Natural killer cell treated with Interleukin-12 subunit alpha and Interleukin-12 subunit beta and Interleukin-15 and Interleukin-18, amount 100 ng/mL, for 72 hours (primary cell): ENCODE measurements around the gene COL27A1. TPM values are rescaled to one million over a fixed set of nuclear protein-coding genes. Genes with fewer than 3 reads are reported as not detected.

Experiments used
- ATAC-seq, 2 donors: fragments of 150-1000 bp; cut with Tn5 transposase in 1 of 2; sonication (Bioruptor Pico), chemical (Tn5 transposase) in 1 of 2; 2 replicates each; pipeline ENCODE4 v1.10.0; 2021
- DNase-seq: peaks from one replicate; pipeline ENCODE4 v3.0.0; 2022; ENCODE audit warnings: low spot score
- H3K27ac Mint-ChIP-seq, 2 donors: 1 replicate in 1 of 2; 2 replicates in 1 of 2; pipeline ENCODE4 v1.8.0; 2022; ENCODE audit warnings: mixed read lengths in 2 of 2, mild to moderate bottlenecking in 1 of 2, moderate library complexity in 1 of 2
- H3K27me3 Mint-ChIP-seq, 2 donors: 1 replicate in 1 of 2; 2 replicates in 1 of 2; pipeline ENCODE4 v1.8.0; 2022; ENCODE audit warnings: mixed read lengths in 2 of 2
- H3K36me3 Mint-ChIP-seq: one replicate; pipeline ENCODE4 v1.8.0; 2022; ENCODE audit warnings: mixed read lengths
- H3K4me1 Mint-ChIP-seq, 2 donors: 1 replicate in 1 of 2; 2 replicates in 1 of 2; pipeline ENCODE4 v1.8.0; 2022; ENCODE audit warnings: low read depth in 2 of 2, mixed read lengths in 2 of 2, mild to moderate bottlenecking in 1 of 2
- H3K4me3 Mint-ChIP-seq: one replicate; pipeline ENCODE4 v1.8.0; 2022; ENCODE audit warnings: mixed read lengths
- H3K9me3 Mint-ChIP-seq: 2 replicates; pipeline ENCODE4 v1.8.0; 2022; ENCODE audit warnings: mixed read lengths
- total RNA-seq, 2 donors: library from RNA; stranded (reverse); gene quantifications; one replicate each; pipeline ENCODE4 v1.2.3, GENCODE V29; 2022

The COL27A1 gene
- total RNA-seq, 2 donors from 2014 or later, result 1.5 to 1.6 TPM

GRCh38 chr9:114227288-114228015 is 72.1 kb downstream of the COL27A1 start:
- DNase-seq (no peak), ATAC-seq (no peak)
- no peak overlapping the region for H3K4me3 Mint-ChIP-seq
- H3K36me3 Mint-ChIP-seq, result no peaks in the 10 kb centered on the region
- no peaks in the 10 kb centered on the region for H3K9me3 Mint-ChIP-seq
- no peaks in the 10 kb centered on the region for H3K4me1 Mint-ChIP-seq
- H3K27ac Mint-ChIP-seq, result no peak overlapping the region
- no peaks in the 10 kb centered on the region for H3K27me3 Mint-ChIP-seq

DNA sequence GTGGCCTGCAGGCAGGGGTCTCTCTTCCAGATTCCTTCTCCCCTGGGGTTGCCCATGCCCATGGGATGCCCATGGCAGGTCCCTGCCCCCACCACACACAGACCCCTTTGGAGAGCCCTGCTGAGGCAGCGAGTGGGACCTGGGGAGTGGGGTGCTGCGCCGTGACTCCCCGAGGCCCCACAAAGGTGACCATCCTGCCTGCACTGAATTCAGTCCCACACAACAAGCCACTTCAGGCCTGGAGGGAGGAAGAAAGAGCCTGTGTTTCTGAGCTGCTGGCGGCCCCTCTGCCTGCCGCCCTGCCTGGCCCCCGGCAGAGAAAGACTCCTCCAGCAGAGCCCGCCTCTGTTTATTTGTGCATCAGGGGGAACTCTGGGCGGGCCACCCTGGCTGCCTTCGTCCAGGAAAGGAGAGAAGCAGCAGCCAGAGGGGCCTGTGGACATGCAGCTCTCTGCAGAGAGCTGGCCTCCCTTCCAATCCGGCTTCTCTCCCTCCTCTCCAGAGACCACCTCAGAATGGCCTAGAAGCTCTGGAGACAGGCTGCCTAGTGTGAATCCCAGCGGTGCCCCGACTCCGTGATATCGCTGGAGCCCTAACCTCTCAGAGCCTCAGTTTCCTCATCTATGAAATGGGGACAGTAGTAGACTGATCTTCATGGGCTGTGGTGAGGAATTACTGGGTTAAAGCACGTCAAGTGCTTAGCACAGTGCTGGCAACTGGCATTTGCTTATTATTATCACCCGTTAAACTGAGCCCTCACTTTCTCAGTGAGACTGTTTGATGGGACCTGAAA is 72.9 kb downstream of the COL27A1 start:
- H3K36me3 Mint-ChIP-seq, result no peaks in the 10 kb centered on the region
- H3K9me3 Mint-ChIP-seq, result no peaks in the 10 kb centered on the region
- DNase-seq (no peak), ATAC-seq (no peak)
- H3K27ac Mint-ChIP-seq, result no peak overlapping the region
- no peak overlapping the region for H3K4me3 Mint-ChIP-seq
- no peaks in the 10 kb centered on the region for H3K27me3 Mint-ChIP-seq
- H3K4me1 Mint-ChIP-seq, result no peaks in the 10 kb centered on the region

DNA sequence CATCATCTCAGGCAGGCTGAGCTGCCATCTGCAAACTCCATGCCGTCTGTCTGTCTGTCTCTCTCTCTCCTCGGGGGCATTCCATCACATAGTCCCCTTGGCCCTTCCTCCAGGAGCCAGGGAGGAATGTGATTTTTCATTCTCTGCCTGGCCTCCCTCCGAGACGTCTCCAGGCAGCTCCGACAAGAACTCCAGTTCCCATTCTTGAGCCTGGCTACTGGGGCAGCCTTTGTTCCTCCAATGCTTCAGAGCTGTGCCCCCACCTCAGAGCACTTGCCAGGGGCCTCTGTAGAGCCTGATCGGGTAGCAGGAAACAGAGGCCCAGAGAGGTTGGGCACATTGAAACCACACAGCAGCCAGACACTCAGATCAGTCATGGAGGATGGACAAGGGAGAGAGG is 74.0 kb downstream of the COL27A1 start:
- ATAC-seq (no peak), DNase-seq (no peak)
- Mint-ChIP-seq H3K27ac (no peak overlapping the region), H3K4me1 (no peaks in the 10 kb centered on the region), H3K36me3 (no peaks in the 10 kb centered on the region), H3K9me3 (no peaks in the 10 kb centered on the region), H3K4me3 (no peak overlapping the region), H3K27me3 (no peaks in the 10 kb centered on the region)

GRCh38 chr9:114230068-114230467 is 74.7 kb downstream of the COL27A1 start:
- ATAC-seq (no peak), DNase-seq (no peak)
- Mint-ChIP-seq H3K36me3 (no peaks in the 10 kb centered on the region), H3K27me3 (no peaks in the 10 kb centered on the region), H3K27ac (no peak overlapping the region), H3K4me1 (no peaks in the 10 kb centered on the region), H3K9me3 (no peaks in the 10 kb centered on the region), H3K4me3 (no peak overlapping the region)

DNA sequence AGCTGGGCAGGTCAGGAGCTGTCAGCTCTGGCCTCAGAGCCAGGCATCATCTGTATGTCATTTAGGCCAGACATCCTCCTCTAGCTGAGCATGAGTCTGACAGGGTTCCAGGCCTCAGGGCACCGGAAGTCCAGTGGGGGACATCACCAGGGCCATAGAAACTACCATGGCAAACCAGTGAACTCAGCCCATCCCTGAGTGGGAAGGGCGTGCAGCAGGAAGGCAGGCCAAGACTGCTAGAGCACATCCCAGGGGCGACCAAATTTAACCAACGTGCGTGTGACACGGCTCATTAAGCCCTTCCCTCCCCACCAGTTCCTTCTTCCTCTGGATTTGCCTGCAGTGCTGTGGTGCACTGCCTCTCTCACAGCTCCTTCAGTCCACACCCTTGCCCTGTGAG is 75.9 kb downstream of the COL27A1 start:
- ATAC-seq (no peak), DNase-seq (no peak)
- no peak overlapping the region for H3K27ac Mint-ChIP-seq
- peaks cover 0 to 9% of the 10 kb centered on the region in 2 donors for H3K27me3 Mint-ChIP-seq
- no peaks in the 10 kb centered on the region for H3K4me1 Mint-ChIP-seq
- no peak overlapping the region for H3K4me3 Mint-ChIP-seq
- H3K9me3 Mint-ChIP-seq, result no peaks in the 10 kb centered on the region
- no peaks in the 10 kb centered on the region for H3K36me3 Mint-ChIP-seq

- no peaks in the 10 kb centered on the region for H3K36me3 Mint-ChIP-seq
Observed at GRCh38 chr9:114231719-114232449, 76.5 kb downstream of the COL27A1 start.

DNA sequence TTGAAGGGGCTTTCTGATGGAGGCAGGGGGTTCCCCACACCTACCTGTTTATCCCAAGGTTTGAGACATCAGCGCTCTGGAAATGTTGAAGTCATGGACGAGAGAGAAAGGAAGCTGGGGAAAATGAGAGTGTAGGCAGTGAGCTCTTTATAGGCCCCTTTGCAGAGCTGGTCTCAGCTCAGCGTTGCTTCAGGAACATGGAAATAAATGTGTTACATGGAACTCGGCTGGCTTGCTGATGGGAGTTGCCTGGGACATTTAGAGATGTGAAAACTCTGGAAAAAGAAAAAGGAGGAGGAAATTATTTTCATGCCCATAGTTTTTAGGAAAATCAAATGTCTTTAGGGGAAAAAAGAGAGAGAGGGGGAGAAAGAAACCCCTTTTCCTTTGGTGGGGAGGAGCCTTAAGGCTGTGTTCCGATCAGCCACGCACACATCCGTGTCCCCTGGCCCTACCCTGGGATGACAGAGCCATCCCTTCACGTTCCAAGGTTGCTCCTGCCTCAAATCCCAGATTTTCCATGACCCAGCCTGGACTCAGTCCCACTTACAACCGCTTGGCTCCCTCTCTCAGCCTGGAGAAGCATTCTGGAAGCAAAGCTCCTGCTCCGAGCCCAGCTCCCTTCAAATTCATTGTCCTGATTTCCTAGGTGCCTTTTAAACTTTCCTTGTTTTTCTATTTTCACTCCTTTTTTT is 78.3 kb downstream of the COL27A1 start:
- DNase-seq, result no peak
- H3K9me3 Mint-ChIP-seq, result no peaks in the 10 kb centered on the region
- no peak for ATAC-seq
- no peak overlapping the region for H3K4me3 Mint-ChIP-seq
- H3K4me1 Mint-ChIP-seq, result no peaks in the 10 kb centered on the region
- H3K27ac Mint-ChIP-seq, result no peak overlapping the region
- H3K27me3 Mint-ChIP-seq, result peaks cover 0 to 9% of the 10 kb centered on the region in 2 donors
- no peaks in the 10 kb centered on the region for H3K36me3 Mint-ChIP-seq

More at GRCh38 chr9:114231719-114232449, 76.5 kb downstream of the COL27A1 start:
- no peak for DNase-seq
- ATAC-seq, result no peak
- H3K4me1 Mint-ChIP-seq, result no peaks in the 10 kb centered on the region
- peaks cover 0 to 9% of the 10 kb centered on the region in 2 donors for H3K27me3 Mint-ChIP-seq
- no peak overlapping the region for H3K4me3 Mint-ChIP-seq
- no peaks in the 10 kb centered on the region for H3K9me3 Mint-ChIP-seq
- no peak overlapping the region for H3K27ac Mint-ChIP-seq

DNA sequence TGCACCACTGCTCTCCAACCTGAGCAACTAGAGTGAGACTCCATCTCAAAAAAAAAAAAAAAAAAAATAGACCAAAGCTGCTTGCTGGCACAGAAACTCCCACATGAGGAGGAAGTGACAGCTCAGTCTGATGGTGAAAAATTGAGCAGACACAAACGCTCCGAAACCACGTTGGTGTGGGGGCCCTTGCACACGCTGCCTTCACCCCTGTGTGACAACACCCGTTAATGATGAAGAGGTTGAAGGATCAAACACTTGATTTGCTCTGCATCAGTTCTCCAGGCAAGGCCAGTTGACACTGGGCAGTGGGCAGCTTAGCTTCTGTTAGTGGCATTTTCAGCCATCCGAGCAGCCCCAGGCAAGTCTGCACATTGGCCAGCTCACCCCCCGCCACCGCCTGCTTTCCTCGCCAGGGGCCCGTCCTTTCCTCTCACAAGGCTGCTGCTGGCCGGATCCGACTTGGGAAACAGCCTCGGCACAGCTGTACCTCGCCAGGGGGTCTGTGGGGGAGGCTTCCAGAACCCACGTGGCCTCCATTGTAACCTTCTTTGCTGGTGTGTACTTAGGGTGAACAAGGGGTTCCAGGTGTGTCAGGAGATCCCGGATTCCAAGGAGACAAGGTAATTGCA is 79.8 kb downstream of the COL27A1 start:
- H3K4me1 Mint-ChIP-seq, result no peaks in the 10 kb centered on the region
- ATAC-seq, result no peak
- no peaks in the 10 kb centered on the region for H3K9me3 Mint-ChIP-seq
- H3K27me3 Mint-ChIP-seq, result peaks cover 5 to 9% of the 10 kb centered on the region in 2 donors
- H3K4me3 Mint-ChIP-seq, result no peak overlapping the region
- no peaks in the 10 kb centered on the region for H3K36me3 Mint-ChIP-seq
- H3K27ac Mint-ChIP-seq, result no peak overlapping the region
- no peak for DNase-seq

DNA sequence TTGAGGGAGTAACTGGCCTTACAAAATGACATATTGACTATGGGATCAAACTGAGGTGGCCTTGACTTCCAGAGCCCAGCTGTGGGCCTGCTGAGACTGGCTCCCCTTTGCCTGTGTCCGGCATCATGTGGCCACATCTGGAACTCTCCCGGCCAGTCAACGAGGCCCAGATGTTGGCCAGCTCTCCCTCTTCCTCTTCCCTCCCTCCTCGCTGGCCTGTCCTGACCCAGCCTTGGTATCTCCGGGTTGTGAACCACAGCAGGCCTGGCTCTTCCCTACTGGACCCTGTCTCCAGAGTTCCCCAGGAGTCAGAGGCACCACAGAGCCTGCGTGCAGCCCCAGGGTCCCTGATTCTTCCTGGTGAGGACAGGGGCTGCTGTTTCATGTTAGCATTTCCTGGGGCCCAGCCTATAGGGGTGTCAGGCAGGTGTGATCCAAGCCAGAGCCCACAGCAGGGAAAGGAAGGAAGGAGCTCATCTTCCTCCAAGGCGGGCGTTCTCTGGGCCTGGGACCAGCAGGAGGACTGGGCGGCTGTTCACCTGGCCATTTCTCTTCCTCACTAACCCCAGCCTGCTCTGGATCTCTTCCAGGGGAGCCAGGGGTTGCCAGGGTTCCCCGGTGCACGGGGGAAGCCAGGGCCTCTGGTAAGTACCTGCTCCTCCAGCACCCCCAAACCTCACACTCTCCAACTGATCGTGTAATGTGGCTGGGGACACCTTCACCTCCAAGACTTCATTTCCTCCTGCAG is 81.2 kb downstream of the COL27A1 start:
- Mint-ChIP-seq H3K9me3 (no peaks in the 10 kb centered on the region), H3K27me3 (peaks cover 5 to 9% of the 10 kb centered on the region in 2 donors), H3K27ac (no peak overlapping the region), H3K4me3 (no peak overlapping the region), H3K36me3 (no peaks in the 10 kb centered on the region), H3K4me1 (no peaks in the 10 kb centered on the region)
- DNase-seq (no peak), ATAC-seq (no peak)

DNA sequence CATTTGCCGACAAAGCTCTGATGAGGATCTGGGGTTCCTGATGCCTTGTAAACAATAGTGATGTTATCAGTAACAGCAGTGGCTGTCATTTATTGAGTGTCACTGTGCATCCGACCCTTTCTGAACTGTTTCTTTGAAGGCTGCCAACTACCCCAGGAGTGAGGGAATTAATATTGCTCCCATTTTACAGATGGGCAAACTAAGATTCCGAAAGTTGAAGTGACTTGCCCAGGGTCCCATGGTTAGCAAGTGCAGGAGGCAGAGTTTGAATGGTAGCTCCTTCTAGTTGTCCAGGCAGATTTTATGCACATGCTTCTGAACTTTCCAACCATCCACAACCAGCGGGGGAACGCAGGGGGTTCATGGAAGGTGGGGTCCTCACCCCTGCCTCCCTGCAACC is 81.9 kb downstream of the COL27A1 start:
- no peak for DNase-seq
- no peak overlapping the region for H3K4me3 Mint-ChIP-seq
- no peaks in the 10 kb centered on the region for H3K36me3 Mint-ChIP-seq
- no peak for ATAC-seq
- H3K27me3 Mint-ChIP-seq, result peaks cover 5 to 9% of the 10 kb centered on the region in 2 donors
- no peaks in the 10 kb centered on the region for H3K4me1 Mint-ChIP-seq
- H3K9me3 Mint-ChIP-seq, result no peaks in the 10 kb centered on the region
- H3K27ac Mint-ChIP-seq, result no peak overlapping the region

DNA sequence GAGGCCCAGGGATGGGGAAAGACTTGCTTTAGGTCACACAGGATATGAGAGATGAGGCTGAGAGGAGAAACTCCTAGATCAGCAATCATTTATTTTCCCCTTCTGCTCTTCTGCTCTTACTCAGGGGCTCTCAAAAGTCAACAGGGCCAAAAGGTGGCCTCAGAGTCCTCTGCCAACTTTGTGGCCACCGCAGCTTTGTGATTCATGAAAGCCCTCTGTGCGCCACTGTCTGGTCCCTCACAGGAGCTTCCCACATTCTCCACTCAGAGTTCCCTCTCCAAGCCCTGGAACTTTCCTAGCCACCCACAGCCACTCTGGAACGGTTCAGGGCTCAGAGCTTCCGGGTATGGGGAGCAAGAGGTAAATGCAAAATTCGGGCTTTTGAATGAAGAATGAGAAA is 82.4 kb downstream of the COL27A1 start:
- no peaks in the 10 kb centered on the region for H3K9me3 Mint-ChIP-seq
- no peaks in the 10 kb centered on the region for H3K4me1 Mint-ChIP-seq
- no peak overlapping the region for H3K27ac Mint-ChIP-seq
- H3K27me3 Mint-ChIP-seq, result peaks cover 5 to 9% of the 10 kb centered on the region in 2 donors
- H3K4me3 Mint-ChIP-seq, result no peak overlapping the region
- no peak for DNase-seq
- ATAC-seq, result no peak
- H3K36me3 Mint-ChIP-seq, result no peaks in the 10 kb centered on the region

DNA sequence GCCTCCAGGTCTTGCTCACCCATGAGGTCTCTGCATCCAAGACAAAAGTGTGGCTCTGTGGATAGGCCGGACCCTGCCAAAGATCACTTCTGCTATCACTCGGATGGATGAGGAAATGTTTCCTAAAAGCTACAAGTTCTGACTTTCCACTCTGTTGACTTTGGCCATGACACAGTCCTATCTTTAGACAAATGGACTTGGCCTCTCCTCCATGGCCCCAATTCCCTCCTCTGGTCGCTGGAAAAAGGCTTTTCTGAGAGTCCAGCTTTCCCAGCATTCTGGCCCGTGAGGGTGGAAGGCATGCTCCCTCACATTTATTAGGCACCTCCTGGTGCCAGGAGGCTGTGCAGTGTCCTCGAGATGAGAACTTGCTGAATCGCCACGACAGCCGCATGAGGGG is 83.1 kb downstream of the COL27A1 start:
- Mint-ChIP-seq H3K4me1 (no peaks in the 10 kb centered on the region), H3K9me3 (no peaks in the 10 kb centered on the region), H3K4me3 (no peak overlapping the region), H3K36me3 (no peaks in the 10 kb centered on the region), H3K27ac (no peak overlapping the region), H3K27me3 (peaks cover 5 to 9% of the 10 kb centered on the region in 2 donors)
- DNase-seq (no peak), ATAC-seq (no peak)
